Hepatocyte (in vitro differentiated cells): ENCODE data around the gene TRPM3. TPM values are rescaled to one million over a fixed set of nuclear protein-coding genes. Genes with fewer than 3 reads are reported as not detected.

Source experiments
- DNase-seq: peaks from one replicate; pipeline ENCODE4 v3.0.0-alpha.2; 2016; ENCODE audit warnings: low spot score
- H2AFZ ChIP-seq: fragments of 200-600 bp; sonication (generic); 2 replicates; pipeline ENCODE4 v1.6.0; 2016; ENCODE audit warnings: antibody characterized with exemption, mild to moderate bottlenecking
- H3K27ac ChIP-seq: fragments of 200-600 bp; sonication (generic); 2 replicates; pipeline ENCODE4 v1.5.1; 2016; ENCODE audit warnings: mild to moderate bottlenecking
- H3K27me3 ChIP-seq: fragments of 200-600 bp; sonication (generic); 2 replicates; pipeline ENCODE4 v1.6.1; 2016
- H3K36me3 ChIP-seq: fragments of 200-600 bp; sonication (generic); replicated peaks from 2 replicates; pipeline ENCODE4 v1.5.1; 2016; ENCODE audit warnings: low read depth; ENCODE audit not compliant: insufficient read depth
- H3K4me1 ChIP-seq: fragments of 200-600 bp; sonication (generic); 2 replicates; pipeline ENCODE4 v1.5.1; 2016; ENCODE audit warnings: mild to moderate bottlenecking, moderate library complexity; ENCODE audit not compliant: insufficient read depth
- H3K4me2 ChIP-seq: fragments of 200-600 bp; sonication (generic); 2 replicates; pipeline ENCODE4 v1.6.0; 2016
- H3K4me3 ChIP-seq: fragments of 200-600 bp; sonication (generic); 2 replicates; pipeline ENCODE4 v1.5.1; 2016; ENCODE audit warnings: mild to moderate bottlenecking
- H3K79me2 ChIP-seq: fragments of 200-600 bp; sonication (generic); 2 replicates; pipeline ENCODE4 v1.6.0; 2017; ENCODE audit warnings: mild to moderate bottlenecking
- H3K9me2 ChIP-seq: fragments of 200-600 bp; sonication (generic); replicated peaks from 2 replicates; pipeline ENCODE4 v1.6.0; 2017; ENCODE audit warnings: mild to moderate bottlenecking; ENCODE audit not compliant: insufficient read depth
- H3K9me3 ChIP-seq: fragments of 200-600 bp; sonication (generic); 2 replicates; pipeline ENCODE4 v1.5.1; 2016; ENCODE audit warnings: low read depth, mild to moderate bottlenecking
- H4K20me1 ChIP-seq: fragments of 200-600 bp; sonication (generic); 2 replicates; pipeline ENCODE4 v1.6.0; 2016; ENCODE audit warnings: mild to moderate bottlenecking; ENCODE audit not compliant: insufficient read depth, poor library complexity, severe bottlenecking
- CTCF ChIP-seq: fragments of 200-600 bp; sonication (generic); IDR thresholded peaks from 2 replicates; pipeline ENCODE4 v1.5.1; 2016; ENCODE audit warnings: antibody characterized with exemption, mild to moderate bottlenecking; ENCODE audit not compliant: poor library complexity
- EZH2 ChIP-seq: fragments of 200-600 bp; sonication (generic); IDR thresholded peaks from 2 replicates; pipeline ENCODE4 v1.6.1; 2016; ENCODE audit warnings: antibody characterized with exemption, mild to moderate bottlenecking, borderline replicate concordance
- EZH2phosphoT487 ChIP-seq: fragments of 200-600 bp; sonication (generic); IDR thresholded peaks from one replicate; pipeline ENCODE4 v1.6.1; 2018; ENCODE audit warnings: antibody characterized with exemption, mild to moderate bottlenecking, low read depth, moderate library complexity; ENCODE audit not compliant: unreplicated experiment, severe bottlenecking
- WGBS: methylation state at CpG from one replicate; pipeline ENCODE4 v1.1.6; 2016; ENCODE audit warnings: low lambda C conversion rate; ENCODE audit errors: missing lambda C conversion rate; 5-methylcytosine and 5-hydroxymethylcytosine counted together
- polyA plus RNA-seq: library from polyadenylated mRNA; unstranded; fragments of >200 nt; fragmentation: Nextera tagmentation; extraction: Ambion mirVana; gene quantifications from 2 replicates; pipeline ENCODE4 v1.2.1, GENCODE V29; 2016
- total RNA-seq: library from RNA; depleted of rRNA; stranded (reverse); fragments of >200 nt; gene quantifications from 2 replicates; pipeline ENCODE4 v1.2.3, GENCODE V29; 2014

TRPM3 gene
- total and polyA plus RNA-seq, 2 experiments from 2014 or later: 0.60 to 0.68 TPM

- no peaks in the 10 kb centered on the region for H3K9me3 ChIP-seq
- H3K9me2 ChIP-seq: no peaks in the 10 kb centered on the region
- H3K4me2 ChIP-seq: no peak overlapping the region
- no peak overlapping the region for H3K4me3 ChIP-seq
- TF ChIP-seq EZH2phosphoT487 (no peak), EZH2 (no peak)
- H3K79me2 ChIP-seq: no peaks in the 10 kb centered on the region
- no peaks in the 10 kb centered on the region for H3K36me3 ChIP-seq
- DNase-seq: no peak
- no peak overlapping the region for H2AFZ ChIP-seq
- 70% methylated on average over 2 of the region's 2 CpGs for WGBS
- H3K27me3 ChIP-seq: no peaks in the 10 kb centered on the region
- peaks cover 7% of the 10 kb centered on the region for H3K4me1 ChIP-seq
- no peak overlapping the region for H3K27ac ChIP-seq
- H4K20me1 ChIP-seq: no peaks in the 10 kb centered on the region
Measured at GRCh38 chr9:71098801-71099200, 22.6 kb downstream of the TRPM3 start.

- TF ChIP-seq EZH2 (no peak), CTCF (no peak), EZH2phosphoT487 (no peak)
- H3K9me2 ChIP-seq: no peaks in the 10 kb centered on the region
- H3K4me3 ChIP-seq: no peak overlapping the region
- H3K4me1 ChIP-seq: peaks cover 7% of the 10 kb centered on the region
- no peak overlapping the region for H3K27ac ChIP-seq
- DNase-seq: no peak
- H3K79me2 ChIP-seq: no peaks in the 10 kb centered on the region
- no peaks in the 10 kb centered on the region for H4K20me1 ChIP-seq
- no peaks in the 10 kb centered on the region for H3K9me3 ChIP-seq
- no peak overlapping the region for H2AFZ ChIP-seq
- H3K4me2 ChIP-seq: no peak overlapping the region
- no peaks in the 10 kb centered on the region for H3K36me3 ChIP-seq
- no peaks in the 10 kb centered on the region for H3K27me3 ChIP-seq
Measured at GRCh38 chr9:71097671-71098070, 23.8 kb downstream of the TRPM3 start.

- H3K4me1 ChIP-seq: peaks cover 7% of the 10 kb centered on the region
- no peak for TF ChIP-seq CTCF
- TF ChIP-seq EZH2phosphoT487: no peak
- no peak for TF ChIP-seq EZH2
- DNase-seq: peak; percentile 51
- 68% methylated on average over 5 of the region's 5 CpGs for WGBS
- H3K4me3 ChIP-seq: no peak overlapping the region
- H3K79me2 ChIP-seq: no peaks in the 10 kb centered on the region
- H4K20me1 ChIP-seq: no peaks in the 10 kb centered on the region
- H3K4me2 ChIP-seq: peak overlapping the region; percentile 52
- H2AFZ ChIP-seq: no peak overlapping the region
- no peaks in the 10 kb centered on the region for H3K9me2 ChIP-seq
- H3K36me3 ChIP-seq: no peaks in the 10 kb centered on the region
- H3K9me3 ChIP-seq: no peaks in the 10 kb centered on the region
- no peaks in the 10 kb centered on the region for H3K27me3 ChIP-seq
- peak overlapping the region; percentile 31 for H3K27ac ChIP-seq
Measured at GRCh38 chr9:71096421-71097108, 24.9 kb downstream of the TRPM3 start.

GRCh38 chr9:71094708-71095251, 26.6 kb downstream of the TRPM3 start:
- WGBS: 73% methylated on average over 4 of the region's 4 CpGs
- Histone ChIP-seq H3K9me2 (no peaks in the 10 kb centered on the region), H3K4me3 (no peak overlapping the region), H3K4me2 (no peak overlapping the region), H3K9me3 (no peaks in the 10 kb centered on the region), H3K36me3 (no peaks in the 10 kb centered on the region), H4K20me1 (no peaks in the 10 kb centered on the region), H3K27me3 (no peaks in the 10 kb centered on the region), H3K79me2 (no peaks in the 10 kb centered on the region), H2AFZ (no peak overlapping the region), H3K4me1 (peaks cover 7% of the 10 kb centered on the region), H3K27ac (no peak overlapping the region)
- no peak for DNase-seq
- TF ChIP-seq CTCF (no peak), EZH2phosphoT487 (no peak), EZH2 (no peak)
